ENCODE measurements around the gene RAB37.

GRCh38 chr17:74776044-74776962, 39.2 kb downstream of the RAB37 start, which contains the start of gene NAT9:
- TF ChIP-seq SIN3A (IDR thresholded peaks at IDR 0.05; ENCODE audit: borderline replicate concordance, insufficient read depth, low read depth, low read length) (no peak; the same call in 1 of the 2 replicates), TCF7L2 (IDR thresholded peaks at IDR 0.05; ENCODE audit: low read depth, low read length) (no peak), CTCF (IDR thresholded peaks at IDR 0.05) (no peak), POLR2AphosphoS5 (IDR thresholded peaks at IDR 0.05; ENCODE audit: low read depth, low read length) (peak; percentile 81)
